SK-N-SH (cell line): Measurements from ENCODE around the gene STRADA. TPM values are rescaled to one million over a fixed set of nuclear protein-coding genes. Genes with fewer than 3 reads are reported as not detected.
A peak's percentile ranks its signal among the peaks of the same experiment; 100 is the strongest.

Source experiments
- CTCF ChIA-PET: fragments of 300-600, 350-600 bp; formaldehyde crosslinking; extraction: SDS; loops from one replicate; lab custom pipeline; 2021; lab: Yijun Ruan, JAX
- POLR2A ChIA-PET: fragments of 350-600 bp; sonication (Branson Sonifier 250); formaldehyde crosslinking; extraction: SDS; loops from one replicate; lab custom pipeline; 2020; ENCODE audit warnings: antibody characterized with exemption, inconsistent platforms; lab: Yijun Ruan, JAX
- DNase-seq: peaks from one replicate; pipeline ENCODE4 v3.0.0; 2012
- H2AFZ ChIP-seq: fragments of 200-600 bp; sonication (generic); 2 replicates; pipeline ENCODE4 v1.8.1; 2016; ENCODE audit warnings: antibody characterized with exemption, mild to moderate bottlenecking, low read depth
- H3F3A ChIP-seq: fragments of 200-600 bp; sonication (generic); replicated peaks from 2 replicates; pipeline ENCODE3; 2016; ENCODE audit warnings: antibody characterized with exemption, mild to moderate bottlenecking; ENCODE audit not compliant: insufficient read depth
- H3K27ac ChIP-seq, 2 experiments: fragments of 200-500 bp in 1 of 2; fragments of 200-600 bp in 1 of 2; sonication (Bioruptor generic) in 1 of 2; sonication (generic), shearing (Covaris generic) in 1 of 2; 2 replicates each; pipeline versions ENCODE4 v1.5.1 to v1.6.1; 2014 to 2016; ENCODE audit warnings: low read depth in 2 of 2, inconsistent platforms in 1 of 2, low read length in 1 of 2, mild to moderate bottlenecking in 1 of 2, mixed read lengths in 1 of 2
- H3K27me3 ChIP-seq: fragments of 200-600 bp; sonication (generic), shearing (Covaris generic); 2 replicates; pipeline ENCODE4 v1.6.1; 2016; ENCODE audit warnings: mixed run types; ENCODE audit not compliant: insufficient read depth
- H3K36me3 ChIP-seq, 2 experiments: fragments of 200-500 bp in 1 of 2; fragments of 200-600 bp in 1 of 2; sonication (Bioruptor generic) in 1 of 2; sonication (generic) in 1 of 2; replicated peaks in 1 of 2; 2 replicates each; pipeline versions ENCODE3 to v1.5.1; 2014 to 2016; ENCODE audit warnings: low read length in 1 of 2, mild to moderate bottlenecking in 1 of 2; ENCODE audit not compliant: insufficient read depth in 2 of 2, control insufficient read depth in 1 of 2
- H3K4me1 ChIP-seq, 2 experiments: fragments of 200-500 bp in 1 of 2; fragments of 200-600 bp in 1 of 2; sonication (Bioruptor generic) in 1 of 2; sonication (generic), shearing (Covaris generic) in 1 of 2; 2 replicates each; pipeline versions ENCODE4 v1.5.1 to v1.6.1; 2014 to 2016; ENCODE audit warnings: low read depth in 1 of 2, low read length in 1 of 2, mixed run types in 1 of 2; ENCODE audit not compliant: insufficient read depth in 2 of 2, control insufficient read depth in 1 of 2
- H3K4me2 ChIP-seq: fragments of 200-600 bp; sonication (generic), shearing (Covaris generic); 2 replicates; pipeline ENCODE4 v1.6.1; 2017; ENCODE audit warnings: mixed run types
- H3K4me3 ChIP-seq, 2 experiments: fragments of 200-500 bp in 1 of 2; fragments of 200-600 bp in 1 of 2; sonication (Bioruptor generic) in 1 of 2; sonication (generic), shearing (Covaris generic) in 1 of 2; 2 replicates each; pipeline versions ENCODE4 v1.5.1 to v1.8.1; 2014 to 2016; ENCODE audit warnings: low read depth in 2 of 2, inconsistent platforms in 1 of 2, low read length in 1 of 2, mild to moderate bottlenecking in 1 of 2, mixed read lengths in 1 of 2, moderate library complexity in 1 of 2
- H3K79me2 ChIP-seq: fragments of 200-600 bp; sonication (generic); 2 replicates; pipeline ENCODE4 v1.8.1; 2017; ENCODE audit warnings: mild to moderate bottlenecking; ENCODE audit not compliant: insufficient read depth
- H3K9ac ChIP-seq: fragments of 200-600 bp; sonication (generic); 2 replicates; pipeline ENCODE4 v1.6.1; 2017; ENCODE audit warnings: mixed run types
- H3K9me2 ChIP-seq: fragments of 200-600 bp; sonication (generic); 2 replicates; pipeline ENCODE4 v1.6.1; 2017; ENCODE audit warnings: mixed run types
- H3K9me3 ChIP-seq: fragments of 200-600 bp; sonication (generic); 2 replicates; pipeline ENCODE4 v1.6.1; 2017; ENCODE audit warnings: mixed run types, mild to moderate bottlenecking, moderate library complexity
- H4K20me1 ChIP-seq: fragments of 200-600 bp; sonication (generic); 2 replicates; pipeline ENCODE4 v1.6.1; 2017; ENCODE audit warnings: mild to moderate bottlenecking, mixed run types; ENCODE audit not compliant: insufficient read depth
- FOSL2 ChIP-seq: IDR thresholded peaks from 2 replicates; pipeline ENCODE4 v1.4.0; 2012; ENCODE audit warnings: low read depth, mild to moderate bottlenecking, moderate library complexity, borderline replicate concordance
- FOXM1 ChIP-seq: IDR thresholded peaks from 2 replicates; pipeline ENCODE4 v1.4.0; 2012; ENCODE audit warnings: low read depth, mild to moderate bottlenecking
- POLR2AphosphoS5 ChIP-seq: IDR thresholded peaks from 2 replicates; pipeline ENCODE4 v1.6.1; 2012; ENCODE audit warnings: low read depth, low read length
- RAD21 ChIP-seq: IDR thresholded peaks from 2 replicates; pipeline ENCODE4 v1.6.1; 2012; ENCODE audit warnings: mild to moderate bottlenecking, low read length
- SIN3A ChIP-seq: IDR thresholded peaks from 2 replicates; pipeline ENCODE4 v1.6.1; 2012; ENCODE audit warnings: low read depth, mild to moderate bottlenecking, low read length, moderate library complexity, borderline replicate concordance
- TAF1 ChIP-seq: IDR thresholded peaks from 2 replicates; pipeline ENCODE4 v1.6.1; 2012; ENCODE audit warnings: low read depth, mild to moderate bottlenecking, low read length, moderate library complexity, borderline replicate concordance
- TCF12 ChIP-seq: IDR thresholded peaks from 2 replicates; pipeline ENCODE4 v1.4.0; 2012
- WGBS: methylation state at CpG from one replicate; pipeline ENCODE4 v1.1.6; 2017; ENCODE audit warnings: low lambda C conversion rate; 5-methylcytosine and 5-hydroxymethylcytosine counted together
- polyA plus RNA-seq, 3 experiments: library from polyadenylated mRNA; depleted of rRNA; stranded (reverse); fragments of >200 nt; gene quantifications; 2 replicates each; pipeline ENCODE4 v1.2.3, GENCODE V29; 2012

The STRADA gene
- polyA plus RNA-seq, 1 of the 3 experiments (the other 2 are of a cell fraction): 37.3 TPM

GRCh38 chr17:63780928-63781327 lies 39.3 kb upstream of the STRADA start:
- Histone ChIP-seq H3K27me3 (no peaks in the 10 kb centered on the region), H4K20me1 (peaks cover 100% of the 10 kb centered on the region), H3K9ac (no peak overlapping the region), H3K79me2 (peaks cover 100% of the 10 kb centered on the region), H3K36me3 (peaks cover 34 to 71% of the 10 kb centered on the region in 2 experiments), H2AFZ (no peak overlapping the region), H3K9me2 (no peaks in the 10 kb centered on the region), H3K4me2 (peak overlapping the region; percentile 14; the same call in 1 of the 2 replicates), H3K9me3 (no peaks in the 10 kb centered on the region), H3F3A (peaks cover 14% of the 10 kb centered on the region), H3K4me1 (peaks cover 4 to 22% of the 10 kb centered on the region in 2 experiments), H3K4me3 (no peak overlapping the region), H3K27ac (no peak overlapping the region)
- DNase-seq: no peak
- TF ChIP-seq POLR2AphosphoS5 (no peak), FOSL2 (no peak), TAF1 (no peak), FOXM1 (no peak)
- ChIA-PET POLR2A (interaction anchor here (0.8 to 1.3 kb wide), 2 partner anchors 18 to 46 kb away, joined by 3 to 4 read pairs; partner anchors contain the start of gene PSMC5), CTCF (interaction anchor here (1.0 to 1.4 kb wide), 3 partner anchors 23 to 168 kb away, joined by 3 to 5 read pairs (median 3); no protein-coding TSS in a partner anchor)
- 98% methylated on average over 4 of the region's 4 CpGs for WGBS

GRCh38 chr17:63780507-63780906 lies 38.9 kb upstream of the STRADA start:
- peak; percentile 20; the same call in 1 of the 2 replicates for TF ChIP-seq FOSL2
- TF ChIP-seq RAD21: no peak
- H3K27ac ChIP-seq: peak overlapping the region in 1 of 2 experiments; percentile 4; a peak in 1 of 4 replicates
- peaks cover 100% of the 10 kb centered on the region for H4K20me1 ChIP-seq
- H3K9me2 ChIP-seq: no peaks in the 10 kb centered on the region
- peaks cover 36 to 74% of the 10 kb centered on the region in 2 experiments for H3K36me3 ChIP-seq
- H3F3A ChIP-seq: peaks cover 11% of the 10 kb centered on the region
- no peaks in the 10 kb centered on the region for H3K27me3 ChIP-seq
- H3K9me3 ChIP-seq: no peaks in the 10 kb centered on the region
- H3K4me1 ChIP-seq: peaks cover 8 to 22% of the 10 kb centered on the region in 2 experiments
- H3K4me3 ChIP-seq: no peak overlapping the region
- 86% methylated on average over 1 of the region's 1 CpG for WGBS
- H2AFZ ChIP-seq: no peak overlapping the region
- CTCF ChIA-PET: interaction anchor here (1.0 to 1.4 kb wide), 3 partner anchors 23 to 168 kb away, joined by 3 to 5 read pairs (median 3); no protein-coding TSS in a partner anchor
- peak overlapping the region; percentile 14; the same call in 1 of the 2 replicates for H3K4me2 ChIP-seq
- H3K9ac ChIP-seq: no peak overlapping the region
- DNase-seq: no peak
- peaks cover 100% of the 10 kb centered on the region for H3K79me2 ChIP-seq
- POLR2A ChIA-PET: interaction anchor here (0.8 to 1.3 kb wide), 2 partner anchors 19 to 46 kb away, joined by 3 to 4 read pairs; partner anchors contain the start of gene PSMC5

- 23% methylated on average over 8 of the region's 8 CpGs for WGBS
- H3K9me2 ChIP-seq: no peaks in the 10 kb centered on the region
- peaks cover 91% of the 10 kb centered on the region for H3K79me2 ChIP-seq
- H3K27me3 ChIP-seq: no peaks in the 10 kb centered on the region
- H3K4me3 ChIP-seq: peak overlapping the region; percentile 82 to 83
- peak overlapping the region in 1 of 2 experiments; percentile 100; a peak in 1 of 4 replicates for H3K27ac ChIP-seq
- no peak overlapping the region for H2AFZ ChIP-seq
- H3F3A ChIP-seq: peaks cover 16% of the 10 kb centered on the region
- no peaks in the 10 kb centered on the region for H3K9me3 ChIP-seq
- peaks cover 2 to 9% of the 10 kb centered on the region in 2 experiments; a peak in 2 of 4 replicates for H3K4me1 ChIP-seq
- CTCF ChIA-PET: interaction anchor here (1.1 to 3.7 kb wide), 12 partner anchors 9 to 66 kb away, joined by 3 to 26 read pairs (median 5); no protein-coding TSS in a partner anchor
- H4K20me1 ChIP-seq: peaks cover 75% of the 10 kb centered on the region
- peaks cover 20 to 43% of the 10 kb centered on the region in 2 experiments for H3K36me3 ChIP-seq
- TF ChIP-seq SIN3A: 0 out of 2 replicates have a peak, but pooled peaks have one; percentile 33
- no peak for TF ChIP-seq TCF12
- TF ChIP-seq, all 33 proteins: peak for 1
- Histone ChIP-seq H3K4me2 (peak overlapping the region; percentile 87), H3K9ac (peak overlapping the region; percentile 86)
- peak; percentile 20 for DNase-seq
- POLR2A ChIA-PET: interaction anchor here (1.4 kb wide), 1 partner anchor 59 kb away, joined by 4 read pairs; no protein-coding TSS in a partner anchor
Observed at GRCh38 chr17:63775420-63775819, 33.8 kb upstream of the STRADA start.
